NCI-H446 treated with DMSO at 0.1 percent for 48 hours (cell line): Measurements from ENCODE around the gene KCNJ14.
"Not testable (repeated sequence)": the region's sequence is repeated elsewhere in the genome, so short reads cannot be mapped to it uniquely, and the experiment has no call there.

Source experiments
- DNase-seq: peaks from one replicate; lab custom pipeline; 2025; lab: John Stamatoyannopoulos, UW

The KCNJ14 gene

DNA sequence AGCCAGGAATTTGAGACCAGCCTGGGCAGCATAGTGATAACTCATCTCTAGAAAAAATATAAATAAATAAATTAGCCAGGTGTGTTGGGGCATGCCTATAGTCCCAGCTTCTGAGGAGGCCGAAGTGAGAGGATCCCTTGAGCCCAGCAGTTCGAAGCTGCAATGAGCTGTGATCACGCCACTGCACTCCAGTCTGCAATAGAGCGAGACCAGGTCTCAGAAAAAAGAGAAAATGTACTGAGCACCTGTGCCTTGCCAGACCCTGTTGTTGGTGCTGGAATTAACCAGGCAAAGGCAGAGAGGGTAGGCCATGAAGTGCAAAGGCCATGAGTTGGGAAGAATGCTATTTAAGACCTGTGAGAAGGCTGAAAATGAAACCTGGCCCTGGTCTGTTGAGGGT lies 16.5 kb downstream of the KCNJ14 start:
- no peak for DNase-seq

DNA sequence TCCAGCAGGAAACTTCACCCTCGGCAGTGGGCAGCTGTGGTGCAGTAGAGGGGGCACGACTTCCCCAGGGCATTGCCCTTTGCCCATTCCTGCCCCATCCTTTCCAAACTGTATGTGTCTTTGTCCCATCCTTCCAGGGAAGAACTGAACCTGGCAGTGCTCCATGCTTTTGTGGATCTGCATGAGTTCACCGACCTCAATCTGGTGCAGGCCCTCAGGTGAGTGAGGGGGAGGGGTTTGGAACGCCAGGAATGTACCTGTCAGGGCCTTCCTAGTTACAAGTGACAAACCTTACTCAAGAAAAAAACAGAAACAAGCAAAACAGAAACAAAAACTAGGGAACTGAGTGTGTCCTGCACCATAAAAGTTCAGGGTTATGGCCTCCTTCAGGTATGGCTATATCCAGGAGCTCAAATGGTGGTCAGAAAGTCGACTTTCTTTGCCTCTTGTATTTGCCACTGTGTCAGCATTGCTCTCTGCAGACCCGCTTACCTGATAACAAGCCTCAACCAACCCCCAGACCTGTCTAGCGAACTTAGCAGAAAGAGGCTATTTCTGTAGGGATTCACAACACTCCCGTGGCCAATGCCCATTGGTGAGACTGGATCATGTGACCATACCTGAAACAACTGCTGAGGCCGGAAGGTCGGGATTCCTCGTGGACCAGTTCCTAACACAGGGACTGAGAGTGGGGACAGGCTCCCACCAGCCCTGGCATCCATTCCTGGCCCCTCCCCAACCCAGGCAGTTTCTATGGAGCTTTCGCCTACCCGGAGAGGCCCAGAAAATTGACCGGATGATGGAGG lies 18.0 kb downstream of the KCNJ14 start:
- DNase-seq = no peak

DNA sequence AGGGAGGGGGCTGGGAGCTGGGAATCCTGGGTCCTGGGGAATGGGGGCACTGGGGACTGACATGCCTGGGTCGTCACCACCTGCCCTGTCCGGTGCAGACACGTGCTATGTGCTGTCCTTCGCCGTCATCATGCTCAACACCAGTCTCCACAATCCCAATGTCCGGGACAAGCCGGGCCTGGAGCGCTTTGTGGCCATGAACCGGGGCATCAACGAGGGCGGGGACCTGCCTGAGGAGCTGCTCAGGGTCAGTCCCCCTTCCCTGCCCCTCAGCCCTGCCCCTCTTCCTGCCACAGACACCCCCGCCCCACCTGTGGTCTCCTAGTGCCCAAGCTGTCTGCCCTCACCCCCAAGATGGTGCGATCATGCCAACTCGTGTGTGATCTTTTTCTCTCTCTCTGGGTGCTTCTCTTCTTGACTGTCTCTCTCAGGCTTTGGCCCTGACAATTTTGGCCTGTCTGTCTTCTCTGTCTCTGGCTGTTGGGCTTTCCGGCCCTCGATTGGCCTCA lies 18.8 kb downstream of the KCNJ14 start:
- DNase-seq = no peak

DNA sequence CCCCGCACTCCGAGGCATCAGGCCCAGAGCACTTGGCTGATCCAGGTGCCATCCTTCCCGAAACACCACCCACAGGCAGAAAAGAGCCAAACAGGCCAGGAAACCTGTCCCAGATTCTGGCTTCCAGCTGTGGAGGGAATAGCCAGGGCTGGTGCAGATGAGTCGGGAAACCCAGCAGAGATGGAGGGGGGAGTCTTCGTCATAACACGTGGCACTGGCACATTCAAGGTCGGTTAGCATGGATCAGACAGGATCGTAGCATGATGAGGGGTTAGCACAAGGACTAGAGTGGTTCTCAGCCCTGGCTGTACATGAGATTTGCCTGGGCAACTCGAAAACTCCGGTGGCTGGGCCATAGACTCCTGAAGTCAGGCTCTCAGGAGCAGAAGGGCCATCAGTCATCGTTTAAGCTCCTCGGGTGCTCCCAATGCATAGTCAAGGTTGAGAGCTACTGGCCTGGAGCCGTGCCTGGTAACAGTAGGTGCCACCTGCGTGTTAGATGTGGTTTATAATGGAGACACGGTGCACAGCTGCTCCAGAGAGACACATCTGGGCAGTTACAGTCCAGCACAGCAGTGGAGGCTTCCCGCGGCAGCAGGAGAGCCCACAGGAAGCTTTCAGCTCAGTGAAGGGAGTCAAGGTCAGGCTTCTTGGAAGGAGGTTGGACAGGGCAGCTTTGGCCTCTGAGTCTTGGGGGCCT lies 20.1 kb downstream of the KCNJ14 start:
- no peak for DNase-seq

DNA sequence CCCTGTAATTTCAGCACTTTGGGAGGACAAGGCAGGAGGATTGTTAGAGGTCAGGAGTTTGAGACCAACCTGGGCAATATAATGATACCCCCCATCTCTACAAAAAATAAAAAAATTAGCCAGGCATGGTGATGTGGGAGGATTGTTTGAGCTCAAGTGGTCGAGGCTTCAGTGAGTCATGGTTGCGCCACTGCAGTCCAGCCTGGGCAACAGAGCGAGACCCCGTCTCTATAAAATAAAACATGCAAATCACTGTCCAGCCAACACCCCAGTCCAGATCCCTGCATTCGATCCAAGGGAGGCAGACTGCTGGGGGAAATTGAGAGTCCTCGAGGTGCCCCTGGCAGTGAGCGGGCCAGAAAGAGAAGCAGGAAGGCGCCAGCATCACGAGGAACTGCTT lies 20.8 kb downstream of the KCNJ14 start:
- DNase-seq = no peak

DNA sequence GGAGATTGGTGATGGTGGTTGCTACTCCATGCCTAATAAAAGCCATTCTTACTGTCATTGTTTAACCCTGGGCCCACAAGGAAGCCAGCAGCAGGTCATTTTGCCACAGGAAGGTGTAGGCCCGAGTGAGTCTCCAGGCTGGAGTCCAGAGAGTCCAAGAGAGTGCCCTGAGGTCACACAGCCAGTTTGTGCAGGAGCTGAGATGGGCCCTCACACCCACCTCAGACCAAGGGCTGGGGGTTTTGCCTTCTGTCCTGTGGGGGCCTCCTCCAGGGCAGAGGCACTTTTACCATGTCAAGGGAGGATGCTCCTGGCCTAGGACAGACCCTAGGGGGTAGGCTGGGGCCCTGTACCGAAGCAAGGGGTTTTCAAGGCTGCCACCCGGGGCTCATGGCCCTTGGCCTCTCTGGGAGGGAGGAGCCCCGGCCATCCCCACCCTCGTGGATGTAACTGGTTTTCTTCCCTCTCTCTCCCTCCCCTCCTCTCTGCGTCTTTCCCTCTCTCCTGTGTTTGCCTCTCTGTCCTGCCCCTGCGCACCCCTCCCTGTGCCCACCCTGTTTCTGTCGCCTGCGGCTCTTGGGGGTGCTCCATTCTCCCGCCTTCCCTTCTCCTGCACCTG lies 21.8 kb downstream of the KCNJ14 start:
- DNase-seq = no peak

DNA sequence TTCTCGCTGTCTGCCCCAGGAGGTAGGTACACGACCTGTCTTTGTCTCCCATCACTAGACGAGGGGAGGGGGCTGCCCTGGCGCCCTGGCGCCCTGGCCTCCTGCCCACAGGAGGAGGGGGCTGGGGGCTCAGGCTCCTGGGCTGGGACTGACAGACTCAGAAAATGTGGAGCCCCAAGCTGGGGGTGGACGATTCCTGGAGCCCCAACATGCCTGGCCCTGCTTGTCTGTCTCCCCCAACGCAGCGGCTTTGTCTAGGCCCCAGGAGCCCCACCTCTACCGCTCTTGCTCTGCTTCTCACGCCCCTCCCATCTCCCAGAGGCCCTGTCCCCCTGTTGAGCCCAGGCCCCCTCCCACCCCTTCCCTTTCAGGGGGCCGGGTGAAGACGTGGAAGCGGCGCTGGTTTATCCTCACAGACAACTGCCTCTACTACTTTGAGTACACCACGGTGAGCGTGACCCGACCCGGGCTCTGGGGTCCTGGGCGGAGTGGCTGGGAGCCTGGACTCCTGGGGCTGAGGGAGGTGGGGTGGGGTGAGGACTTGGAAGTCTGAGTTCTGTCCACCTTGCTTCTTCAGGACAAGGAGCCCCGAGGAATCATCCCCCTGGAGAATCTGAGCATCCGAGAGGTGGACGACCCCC lies 22.4 kb downstream of the KCNJ14 start:
- DNase-seq = no peak

DNA sequence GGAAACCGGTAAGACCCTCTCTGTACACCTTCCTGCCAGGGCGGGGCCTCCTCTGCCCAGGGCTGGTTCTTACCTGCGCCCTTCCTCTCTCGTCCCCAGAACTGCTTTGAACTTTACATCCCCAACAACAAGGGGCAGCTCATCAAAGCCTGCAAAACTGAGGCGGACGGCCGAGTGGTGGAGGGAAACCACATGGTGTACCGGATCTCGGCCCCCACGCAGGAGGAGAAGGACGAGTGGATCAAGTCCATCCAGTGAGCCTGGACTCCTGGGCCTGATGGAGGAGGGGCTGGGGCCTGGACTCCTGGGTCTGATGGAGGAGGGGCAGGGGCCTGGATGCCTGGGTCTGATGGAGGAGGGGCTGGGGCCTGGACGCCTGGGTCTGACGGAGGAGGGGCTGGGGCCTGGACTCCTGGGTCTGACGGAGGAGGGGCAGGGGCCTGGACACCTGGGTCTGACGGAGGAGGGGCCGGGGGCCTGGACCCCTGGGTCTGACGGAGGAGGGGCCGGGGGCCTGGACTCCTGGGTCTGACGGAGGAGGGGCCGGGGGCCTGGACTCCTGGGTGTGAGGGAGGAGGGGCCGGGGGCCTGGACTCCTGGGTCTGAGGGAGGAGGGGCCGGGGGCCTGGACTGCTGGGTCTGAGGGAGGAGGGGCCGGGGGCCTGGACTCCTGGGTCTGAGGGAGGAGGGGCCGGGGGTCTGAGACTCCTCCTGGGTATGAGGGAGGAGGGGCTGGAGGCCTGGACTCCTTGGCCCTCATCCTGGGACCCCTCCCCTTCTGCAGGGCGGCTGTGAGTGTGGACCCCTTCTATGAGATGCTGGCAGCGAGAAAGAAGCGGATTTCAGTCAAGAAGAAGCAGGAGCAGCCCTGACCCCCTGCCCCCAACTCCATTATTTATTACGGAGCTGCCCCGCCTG lies 23.2 kb downstream of the KCNJ14 start:
- no peak for DNase-seq

DNA sequence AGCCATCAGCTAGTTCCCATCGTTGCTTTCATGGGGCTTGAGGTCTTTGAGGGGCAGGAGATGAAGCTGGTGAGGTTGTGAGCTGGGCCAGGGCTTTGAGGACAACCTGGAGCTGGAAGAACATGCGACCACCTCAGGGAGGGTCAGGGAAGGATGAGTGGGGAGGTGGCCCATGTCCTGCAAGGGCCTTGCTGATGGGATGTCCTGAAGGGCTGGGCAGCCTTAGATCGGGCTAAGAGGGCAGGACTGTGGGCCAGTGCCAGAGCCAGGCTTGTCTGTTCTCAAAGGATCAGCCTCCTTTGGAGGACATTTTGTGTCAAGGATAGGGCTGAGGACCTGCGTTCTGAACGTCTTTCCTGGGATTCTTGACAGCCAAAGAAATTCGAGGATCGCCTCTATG lies 24.3 kb downstream of the KCNJ14 start:
- DNase-seq = no peak

DNA sequence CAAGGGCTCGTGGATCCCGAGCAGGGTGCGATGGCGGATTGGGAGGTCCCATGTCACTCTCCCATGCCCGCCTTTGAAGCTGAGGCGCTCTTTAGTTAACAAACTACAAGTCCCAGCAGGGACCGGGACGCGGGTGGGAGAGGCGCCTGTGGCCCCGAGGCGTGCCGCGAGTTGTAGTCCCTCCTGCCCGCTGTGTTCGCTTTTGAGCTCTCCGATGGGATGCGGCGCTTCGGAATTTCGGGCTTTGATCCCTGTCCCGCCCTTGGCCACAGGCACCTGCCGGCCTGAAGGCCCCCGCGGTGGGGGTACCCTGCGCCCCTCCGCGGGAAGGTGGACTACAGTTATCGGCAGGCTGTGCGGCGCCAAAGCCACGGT lies 24.8 kb downstream of the KCNJ14 start:
- no peak for DNase-seq

DNA sequence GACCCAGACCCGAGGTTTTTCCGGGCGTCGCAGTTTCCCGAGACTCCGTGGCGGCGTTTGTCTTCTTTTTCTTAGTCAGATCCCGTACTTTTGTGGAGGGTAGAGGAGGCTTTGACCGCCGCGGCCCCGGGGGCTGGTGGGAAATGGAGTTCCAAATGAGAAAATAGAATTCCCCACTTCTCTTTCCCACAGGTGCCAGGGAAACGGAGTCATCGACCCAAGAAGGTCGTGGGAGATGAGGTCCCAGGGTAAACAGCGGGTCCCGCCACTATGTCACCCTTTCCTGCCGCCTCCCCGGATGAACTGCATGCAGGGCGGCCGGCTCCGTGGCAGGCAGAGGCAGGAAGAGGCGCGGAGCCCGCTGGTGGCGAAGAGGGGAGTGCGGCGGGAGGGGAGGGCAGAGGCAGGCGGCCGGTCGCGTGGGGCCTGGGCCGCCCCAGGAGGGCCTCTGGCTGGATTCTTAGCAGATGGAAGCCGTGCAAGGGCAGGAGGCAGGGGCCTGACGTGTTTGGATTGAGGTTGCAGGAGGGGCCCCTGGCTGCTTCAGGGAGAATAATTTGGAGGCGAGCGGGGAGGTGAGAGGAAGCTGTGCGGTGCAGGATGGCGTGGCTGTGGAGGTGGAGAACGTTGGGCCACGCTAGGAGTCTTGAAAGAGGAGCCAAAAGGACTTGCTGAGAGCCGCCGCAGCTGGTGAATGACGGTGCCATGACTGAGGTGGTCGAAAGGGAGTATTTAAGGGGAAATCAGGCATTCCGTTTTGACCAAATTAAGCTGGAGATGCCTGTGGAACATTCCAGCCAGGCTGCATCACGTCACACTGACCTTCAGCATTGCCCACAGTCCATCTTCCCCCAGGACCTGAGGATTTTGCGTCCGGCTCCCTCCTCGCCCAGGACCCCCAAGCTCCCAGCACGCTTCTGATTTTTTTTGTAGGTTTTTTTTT lies 25.5 kb downstream of the KCNJ14 start:
- DNase-seq = no peak

DNA sequence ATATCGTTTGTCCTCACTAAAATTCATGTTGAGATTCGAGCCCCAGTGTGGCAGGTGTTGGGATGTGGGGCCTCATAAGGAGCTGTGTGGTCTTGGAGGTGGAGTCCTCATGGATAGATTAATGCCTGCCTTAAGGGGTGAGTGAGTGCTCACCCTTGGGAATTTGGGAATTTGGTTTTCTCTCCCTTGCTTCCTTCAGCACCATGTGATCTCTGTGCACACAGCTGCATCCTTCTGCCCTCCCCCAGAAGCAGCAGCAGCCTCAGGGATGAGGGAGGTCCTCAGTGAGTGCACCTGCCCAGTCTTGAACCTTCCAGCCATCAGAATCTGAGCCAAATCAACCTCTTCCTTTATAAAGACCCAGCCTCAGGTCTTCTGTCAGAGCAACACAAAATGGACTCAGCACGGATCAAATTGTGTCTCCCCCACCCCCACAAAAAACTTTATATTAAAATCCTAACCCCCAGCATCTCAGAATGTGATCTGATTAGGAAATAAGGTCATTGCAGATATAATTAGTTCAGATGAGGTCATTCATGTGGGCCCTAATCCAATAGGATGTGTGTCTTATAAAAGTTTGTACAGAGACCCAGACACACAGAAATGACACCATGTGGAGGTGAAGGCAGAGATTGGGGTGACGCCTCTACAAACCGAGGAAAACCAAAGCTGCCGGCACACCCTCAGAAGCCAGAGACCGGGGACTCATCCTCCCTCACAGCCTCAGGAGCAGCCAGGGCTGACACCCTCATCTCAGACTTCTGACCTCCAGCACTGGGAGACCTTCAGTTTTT lies 26.7 kb downstream of the KCNJ14 start:
- no peak for DNase-seq

DNA sequence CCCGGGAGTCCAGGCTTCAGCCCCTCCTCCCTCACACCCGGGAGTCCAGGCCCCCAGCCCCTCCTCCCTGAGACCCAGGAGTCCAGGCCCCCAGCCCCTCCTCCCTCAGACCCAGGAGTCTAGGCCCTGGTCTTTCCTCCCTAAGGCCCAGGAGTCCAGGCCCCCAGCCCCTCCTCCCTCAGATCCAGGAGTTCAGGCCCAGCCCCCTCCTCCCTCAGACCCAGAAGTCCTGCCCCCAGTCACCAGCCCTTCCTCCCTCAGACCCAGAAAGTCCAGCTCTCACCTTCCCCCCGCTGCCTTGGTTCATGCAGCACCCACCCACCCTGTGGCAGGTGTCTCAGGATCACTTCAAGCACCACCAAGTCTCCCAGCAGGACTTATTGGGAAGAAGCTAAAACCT lies 27.9 kb downstream of the KCNJ14 start:
- DNase-seq = no peak

DNA sequence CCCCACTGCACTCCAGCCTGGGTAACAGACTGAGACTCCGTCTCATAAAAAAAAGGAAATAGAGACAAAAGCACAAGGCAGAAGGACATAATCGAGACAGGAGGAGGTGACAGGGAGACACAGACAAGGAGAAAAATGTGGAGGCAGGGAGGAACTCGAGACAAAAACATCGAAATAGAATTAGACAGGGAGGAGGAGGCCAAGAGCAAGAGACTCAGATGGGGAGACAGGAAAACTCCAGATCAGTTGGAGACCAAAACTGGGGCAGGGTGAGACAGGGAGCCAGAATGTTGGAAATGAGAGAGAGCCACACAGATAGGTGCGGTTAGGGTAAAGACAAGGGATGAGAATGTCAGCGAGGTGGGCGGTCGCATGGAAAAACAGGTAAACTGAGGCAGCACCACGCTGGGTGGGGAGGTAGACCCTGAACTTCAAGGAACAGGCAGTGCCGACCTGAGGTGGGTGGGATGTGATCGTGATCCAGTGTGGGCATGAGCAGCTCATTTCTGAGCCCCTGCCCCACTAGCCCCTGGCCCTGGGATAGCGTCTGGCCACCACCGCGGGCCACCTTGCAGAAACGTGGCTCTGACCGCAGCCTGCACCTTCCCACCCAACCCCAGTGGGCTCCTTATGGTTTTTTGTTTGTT lies 29.0 kb downstream of the KCNJ14 start:
- DNase-seq = no peak

DNA sequence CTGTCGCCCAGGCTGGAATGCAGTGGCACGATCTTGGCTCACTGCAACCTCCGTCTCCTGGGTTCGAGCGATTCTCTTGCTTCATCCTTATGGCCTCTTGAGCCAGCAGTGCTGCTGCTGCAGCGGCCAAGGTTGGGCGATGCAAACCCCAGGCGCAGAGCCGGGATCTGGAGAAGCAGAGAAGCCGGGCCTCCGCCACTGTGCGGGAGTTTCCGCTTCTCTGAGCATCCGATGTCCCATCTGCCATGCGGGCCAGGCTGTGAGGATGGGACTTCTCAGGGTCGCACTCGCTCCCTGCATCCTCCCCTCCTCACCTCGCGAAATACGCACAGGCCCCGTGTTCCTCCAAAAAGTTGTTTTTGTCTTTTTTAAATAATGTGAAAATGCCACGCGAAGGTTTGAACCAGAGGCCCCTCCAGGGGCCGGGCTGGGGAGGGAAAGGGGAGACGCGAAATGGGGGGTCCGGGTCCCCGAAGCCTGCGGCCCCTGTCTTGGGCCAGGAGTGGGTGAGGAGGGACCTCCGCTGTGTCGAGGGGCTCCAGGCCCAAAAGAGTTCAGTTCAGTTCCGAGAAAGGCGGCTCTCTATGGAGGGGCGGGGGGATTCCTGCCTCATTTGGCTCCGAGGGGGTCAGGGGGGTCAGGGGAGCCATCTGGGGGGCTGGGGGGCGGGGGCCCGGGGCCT lies 29.7 kb downstream of the KCNJ14 start:
- no peak for DNase-seq

DNA sequence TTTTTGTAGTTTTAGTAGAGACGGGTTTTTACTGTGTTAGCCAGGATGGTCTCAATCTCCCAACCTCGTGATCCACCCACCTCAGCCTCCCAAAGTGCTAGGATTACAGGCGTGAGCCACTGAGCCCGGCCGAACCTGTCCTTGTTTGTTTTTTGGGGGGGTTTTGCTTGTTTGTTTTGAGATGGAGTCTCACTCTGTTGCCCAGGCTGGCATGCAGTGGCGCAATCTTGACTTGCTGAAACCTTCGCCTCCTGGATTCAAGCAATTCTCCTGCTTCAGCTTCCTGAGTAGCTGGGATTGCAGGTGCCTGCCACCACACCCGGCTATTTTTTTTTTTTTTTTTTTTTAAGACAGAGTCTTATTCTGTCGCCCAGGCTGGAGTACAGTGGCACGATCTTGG lies 31.3 kb downstream of the KCNJ14 start:
- not testable (repeated sequence) for DNase-seq

DNA sequence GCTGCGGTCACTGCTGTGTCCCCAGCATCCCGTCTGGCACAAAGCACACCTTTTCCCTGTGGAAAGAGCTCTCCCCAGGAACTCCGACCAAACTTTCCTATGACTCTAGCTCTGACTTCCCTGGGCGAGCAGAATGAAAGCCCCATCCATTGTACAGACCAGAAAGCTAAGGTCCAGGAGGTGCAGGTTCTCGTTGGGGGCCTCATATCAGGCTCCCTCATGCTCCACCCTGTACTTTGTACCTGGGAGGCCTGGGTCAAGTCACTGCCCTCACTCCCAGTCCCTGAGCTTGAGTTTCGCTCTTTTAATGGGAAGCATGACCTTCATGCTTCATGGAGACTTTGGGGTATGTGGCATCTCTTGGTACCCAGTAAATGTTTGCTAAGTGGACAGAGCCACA lies 32.2 kb downstream of the KCNJ14 start:
- DNase-seq = no peak

DNA sequence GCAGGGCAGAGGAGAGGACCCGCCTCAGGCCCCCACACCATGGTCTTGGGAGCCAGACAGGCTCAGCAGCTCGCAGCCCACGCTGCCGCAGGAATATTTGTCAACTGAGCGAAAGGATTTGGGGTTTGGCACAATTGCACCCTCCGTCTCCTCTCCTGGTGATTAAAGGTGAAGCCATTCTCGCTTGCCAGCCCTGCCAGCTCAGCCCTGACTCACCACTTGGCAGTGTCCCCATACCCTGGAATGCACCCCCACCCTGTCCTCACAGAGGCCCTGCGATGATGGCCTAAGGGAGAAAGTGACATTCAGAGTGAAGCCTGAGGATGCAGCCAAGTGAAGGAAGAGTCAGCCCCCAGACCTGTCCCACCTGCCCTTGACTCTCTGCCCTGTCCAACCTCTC lies 32.6 kb downstream of the KCNJ14 start:
- peak; percentile 71 for DNase-seq
